ENCODE results near the gene ZGPAT. TPM values are rescaled to one million over a fixed set of nuclear protein-coding genes. Genes with fewer than 3 reads are reported as not detected.

Gene ZGPAT
- total RNA-seq, 1 donor from 2014 or later, result 28.0 TPM

DNA sequence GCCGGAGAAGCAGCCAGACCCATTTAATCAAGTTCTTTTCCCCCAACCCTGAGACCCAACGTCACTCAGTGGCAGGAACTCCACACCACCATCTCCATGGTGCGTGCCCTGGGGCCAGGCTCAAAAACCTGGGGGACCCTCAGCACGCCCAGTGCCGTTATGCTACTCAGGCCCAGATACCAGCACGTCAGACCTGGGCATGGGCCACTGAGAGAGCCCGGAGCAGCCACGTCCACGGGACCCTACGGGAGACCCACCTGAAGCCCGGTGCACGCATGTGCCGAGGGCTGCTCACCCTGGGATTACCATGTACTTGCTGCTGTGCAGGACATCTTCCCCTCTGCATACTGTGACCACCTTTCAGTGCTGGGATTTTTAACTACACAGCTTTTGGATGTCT is 45.5 kb downstream of the ZGPAT start:
- DNase-seq (ENCODE audit: extremely low spot score, unreplicated experiment), result no peak
- Mint-ChIP-seq H3K4me3 (ENCODE audit: unreplicated experiment) (no peak overlapping the region), H3K27me3 (ENCODE audit: unreplicated experiment) (no peaks in the 10 kb centered on the region), H3K9me3 (ENCODE audit: unreplicated experiment) (no peaks in the 10 kb centered on the region), H3K4me1 (ENCODE audit: unreplicated experiment) (no peaks in the 10 kb centered on the region), H3K36me3 (ENCODE audit: unreplicated experiment) (peaks cover 6% of the 10 kb centered on the region), H3K27ac (ENCODE audit: unreplicated experiment) (no peak overlapping the region)
- TF ChIP-seq, protein P1, sequence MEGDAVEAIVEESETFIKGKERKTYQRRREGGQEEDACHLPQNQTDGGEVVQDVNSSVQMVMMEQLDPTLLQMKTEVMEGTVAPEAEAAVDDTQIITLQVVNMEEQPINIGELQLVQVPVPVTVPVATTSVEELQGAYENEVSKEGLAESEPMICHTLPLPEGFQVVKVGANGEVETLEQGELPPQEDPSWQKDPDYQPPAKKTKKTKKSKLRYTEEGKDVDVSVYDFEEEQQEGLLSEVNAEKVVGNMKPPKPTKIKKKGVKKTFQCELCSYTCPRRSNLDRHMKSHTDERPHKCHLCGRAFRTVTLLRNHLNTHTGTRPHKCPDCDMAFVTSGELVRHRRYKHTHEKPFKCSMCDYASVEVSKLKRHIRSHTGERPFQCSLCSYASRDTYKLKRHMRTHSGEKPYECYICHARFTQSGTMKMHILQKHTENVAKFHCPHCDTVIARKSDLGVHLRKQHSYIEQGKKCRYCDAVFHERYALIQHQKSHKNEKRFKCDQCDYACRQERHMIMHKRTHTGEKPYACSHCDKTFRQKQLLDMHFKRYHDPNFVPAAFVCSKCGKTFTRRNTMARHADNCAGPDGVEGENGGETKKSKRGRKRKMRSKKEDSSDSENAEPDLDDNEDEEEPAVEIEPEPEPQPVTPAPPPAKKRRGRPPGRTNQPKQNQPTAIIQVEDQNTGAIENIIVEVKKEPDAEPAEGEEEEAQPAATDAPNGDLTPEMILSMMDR (IDR thresholded peaks at IDR 0.05), result no peak

DNA sequence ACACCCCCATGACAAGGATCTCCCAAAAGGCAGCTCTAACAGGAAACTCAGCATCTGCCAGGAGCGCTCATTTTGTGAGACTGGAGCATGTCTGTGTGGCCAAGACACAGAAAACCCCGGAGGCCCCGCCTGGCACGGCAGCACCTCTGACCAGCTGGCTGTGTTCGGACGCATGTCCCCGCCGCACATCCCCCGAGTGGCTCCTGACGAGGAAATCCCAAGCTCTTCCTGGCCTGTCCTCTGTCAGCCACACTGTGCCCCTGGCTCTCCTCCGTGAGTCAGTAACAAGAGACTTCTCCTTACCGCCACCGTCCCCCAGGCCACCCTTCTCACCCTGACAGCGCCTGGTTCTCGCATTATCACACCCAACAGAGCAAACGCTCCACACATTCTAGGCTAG is 46.2 kb downstream of the ZGPAT start:
- Mint-ChIP-seq H3K9me3 (ENCODE audit: unreplicated experiment) (no peaks in the 10 kb centered on the region), H3K4me3 (ENCODE audit: unreplicated experiment) (no peak overlapping the region), H3K27ac (ENCODE audit: unreplicated experiment) (no peak overlapping the region), H3K4me1 (ENCODE audit: unreplicated experiment) (no peaks in the 10 kb centered on the region), H3K27me3 (ENCODE audit: unreplicated experiment) (no peaks in the 10 kb centered on the region), H3K36me3 (ENCODE audit: unreplicated experiment) (peaks cover 8% of the 10 kb centered on the region)
- TF ChIP-seq, protein P1 (IDR thresholded peaks at IDR 0.05), result no peak
- no peak for DNase-seq (ENCODE audit: extremely low spot score, unreplicated experiment)

DNA sequence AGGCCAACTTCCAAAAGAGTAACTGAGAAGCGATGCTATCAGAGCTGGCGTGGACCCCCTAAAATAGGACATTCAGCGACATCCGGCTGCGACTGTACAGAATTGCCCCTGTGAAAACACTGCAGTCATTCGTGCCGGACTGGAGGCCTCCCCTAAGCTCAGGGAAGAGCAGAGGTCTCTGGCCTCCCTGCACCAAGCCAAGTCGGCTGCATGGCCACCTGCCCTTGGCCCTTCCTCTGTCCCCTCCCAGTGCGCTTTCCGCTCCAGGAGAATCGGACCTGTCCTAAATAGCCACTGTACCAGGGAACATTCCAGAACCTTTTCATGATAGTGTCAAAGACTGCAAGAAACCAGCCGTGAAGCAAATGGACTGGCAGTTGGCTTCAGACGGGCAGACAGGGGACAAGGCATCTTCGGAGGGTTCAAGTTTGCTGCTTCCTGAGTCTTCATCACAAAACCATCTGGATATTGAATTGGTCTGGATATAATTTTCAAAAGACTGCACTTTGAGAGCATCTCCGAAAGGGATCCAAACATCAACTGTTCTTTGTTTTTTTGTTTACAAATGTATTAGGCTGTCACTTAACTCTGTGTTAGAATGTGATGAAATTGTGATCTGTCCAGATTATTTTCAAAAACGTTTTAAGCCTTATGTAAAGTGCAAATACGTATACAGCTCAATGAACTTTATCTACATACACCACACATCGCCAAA is 48.3 kb downstream of the ZGPAT start:
- TF ChIP-seq, protein P1 (IDR thresholded peaks at IDR 0.05), result no peak
- no peak for DNase-seq (ENCODE audit: extremely low spot score, unreplicated experiment)
- no peaks in the 10 kb centered on the region for H3K4me1 Mint-ChIP-seq (ENCODE audit: unreplicated experiment)
- no peaks in the 10 kb centered on the region for H3K9me3 Mint-ChIP-seq (ENCODE audit: unreplicated experiment)
- H3K27me3 Mint-ChIP-seq (ENCODE audit: unreplicated experiment), result no peaks in the 10 kb centered on the region
- no peak overlapping the region for H3K27ac Mint-ChIP-seq (ENCODE audit: unreplicated experiment)
- peaks cover 19% of the 10 kb centered on the region for H3K36me3 Mint-ChIP-seq (ENCODE audit: unreplicated experiment)
- no peak overlapping the region for H3K4me3 Mint-ChIP-seq (ENCODE audit: unreplicated experiment)

- TF ChIP-seq, protein P1 (IDR thresholded peaks at IDR 0.05), result no peak
- Mint-ChIP-seq H3K36me3 (ENCODE audit: unreplicated experiment) (peaks cover 19% of the 10 kb centered on the region), H3K4me1 (ENCODE audit: unreplicated experiment) (no peaks in the 10 kb centered on the region), H3K27ac (ENCODE audit: unreplicated experiment) (no peak overlapping the region), H3K4me3 (ENCODE audit: unreplicated experiment) (no peak overlapping the region), H3K9me3 (ENCODE audit: unreplicated experiment) (no peaks in the 10 kb centered on the region), H3K27me3 (ENCODE audit: unreplicated experiment) (no peaks in the 10 kb centered on the region)
- no peak for DNase-seq (ENCODE audit: extremely low spot score, unreplicated experiment)
These were observed 48.8 kb downstream of the ZGPAT start for GRCh38 chr20:63756648-63756991.

- no peaks in the 10 kb centered on the region for H3K4me1 Mint-ChIP-seq (ENCODE audit: unreplicated experiment)
- TF ChIP-seq, protein P1 (IDR thresholded peaks at IDR 0.05), result no peak
- no peak for DNase-seq (ENCODE audit: extremely low spot score, unreplicated experiment)
- H3K9me3 Mint-ChIP-seq (ENCODE audit: unreplicated experiment), result no peaks in the 10 kb centered on the region
- H3K4me3 Mint-ChIP-seq (ENCODE audit: unreplicated experiment), result no peak overlapping the region
- no peaks in the 10 kb centered on the region for H3K27me3 Mint-ChIP-seq (ENCODE audit: unreplicated experiment)
- peaks cover 22% of the 10 kb centered on the region for H3K36me3 Mint-ChIP-seq (ENCODE audit: unreplicated experiment)
- no peak overlapping the region for H3K27ac Mint-ChIP-seq (ENCODE audit: unreplicated experiment)
These were observed 50.3 kb downstream of the ZGPAT start for GRCh38 chr20:63758152-63758551.

Data from osteocyte (in vitro differentiated cells).